PC-9 (cell line): ENCODE results near the gene ARL8B.

Experiments used
- EZH2 ChIP-seq: fragments of 200-600 bp; sonication (generic); IDR thresholded peaks from 2 replicates; pipeline ENCODE4 v1.8.0; 2017; ENCODE audit warnings: antibody characterized with exemption, low read depth
- TF ChIP-seq, protein P1 (sequence below): fragments of 200-600 bp; sonication (generic); conservative IDR thresholded peaks from 2 replicates; pipeline ENCODE4 v1.6.1; 2017; ENCODE audit warnings: mixed run types, antibody characterized with exemption, mild to moderate bottlenecking, moderate library complexity

- TF ChIP-seq, protein P1, sequence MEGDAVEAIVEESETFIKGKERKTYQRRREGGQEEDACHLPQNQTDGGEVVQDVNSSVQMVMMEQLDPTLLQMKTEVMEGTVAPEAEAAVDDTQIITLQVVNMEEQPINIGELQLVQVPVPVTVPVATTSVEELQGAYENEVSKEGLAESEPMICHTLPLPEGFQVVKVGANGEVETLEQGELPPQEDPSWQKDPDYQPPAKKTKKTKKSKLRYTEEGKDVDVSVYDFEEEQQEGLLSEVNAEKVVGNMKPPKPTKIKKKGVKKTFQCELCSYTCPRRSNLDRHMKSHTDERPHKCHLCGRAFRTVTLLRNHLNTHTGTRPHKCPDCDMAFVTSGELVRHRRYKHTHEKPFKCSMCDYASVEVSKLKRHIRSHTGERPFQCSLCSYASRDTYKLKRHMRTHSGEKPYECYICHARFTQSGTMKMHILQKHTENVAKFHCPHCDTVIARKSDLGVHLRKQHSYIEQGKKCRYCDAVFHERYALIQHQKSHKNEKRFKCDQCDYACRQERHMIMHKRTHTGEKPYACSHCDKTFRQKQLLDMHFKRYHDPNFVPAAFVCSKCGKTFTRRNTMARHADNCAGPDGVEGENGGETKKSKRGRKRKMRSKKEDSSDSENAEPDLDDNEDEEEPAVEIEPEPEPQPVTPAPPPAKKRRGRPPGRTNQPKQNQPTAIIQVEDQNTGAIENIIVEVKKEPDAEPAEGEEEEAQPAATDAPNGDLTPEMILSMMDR: no peak
- TF ChIP-seq EZH2: no peak
These were observed 14.3 kb downstream of the ARL8B start for GRCh38 chr3:5136211-5136918.
